ENCODE measurements around the gene NAXD.

NAXD gene

DNA sequence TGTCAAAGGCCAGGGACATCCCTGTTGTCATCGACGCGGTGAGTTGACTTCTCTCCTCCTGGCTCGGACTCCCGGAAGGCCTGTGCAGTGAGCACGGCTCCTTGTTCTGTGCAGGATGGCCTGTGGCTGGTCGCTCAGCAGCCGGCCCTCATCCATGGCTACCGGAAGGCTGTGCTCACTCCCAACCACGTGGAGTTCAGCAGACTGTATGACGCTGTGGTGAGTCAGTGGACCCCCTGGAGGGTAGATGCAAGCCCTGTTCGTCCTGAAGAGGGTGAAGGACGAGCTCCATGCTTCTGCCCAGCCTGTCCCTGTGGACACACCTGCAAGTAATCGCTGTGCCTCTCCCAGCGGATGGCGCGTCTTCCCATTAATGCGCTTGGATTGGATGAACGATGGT is 19.2 kb downstream of the NAXD start:
- no peak overlapping the region for H3K9ac ChIP-seq (ENCODE audit: low read length)
- no peak overlapping the region for H3K4me3 ChIP-seq (ENCODE audit: low read length)
- peaks cover 44% of the 10 kb centered on the region for H3K36me3 ChIP-seq (ENCODE audit: control insufficient read depth, low read depth, low read length)
- H3K9me3 ChIP-seq (ENCODE audit: control insufficient read depth, low read depth, low read length) = no peaks in the 10 kb centered on the region
- H3K4me1 ChIP-seq (ENCODE audit: control insufficient read depth, low read depth, low read length) = no peaks in the 10 kb centered on the region
- no peak overlapping the region for H3K27ac ChIP-seq (ENCODE audit: low read length)
- no peaks in the 10 kb centered on the region for H3K27me3 ChIP-seq (ENCODE audit: control insufficient read depth, insufficient read depth, low read length)

DNA sequence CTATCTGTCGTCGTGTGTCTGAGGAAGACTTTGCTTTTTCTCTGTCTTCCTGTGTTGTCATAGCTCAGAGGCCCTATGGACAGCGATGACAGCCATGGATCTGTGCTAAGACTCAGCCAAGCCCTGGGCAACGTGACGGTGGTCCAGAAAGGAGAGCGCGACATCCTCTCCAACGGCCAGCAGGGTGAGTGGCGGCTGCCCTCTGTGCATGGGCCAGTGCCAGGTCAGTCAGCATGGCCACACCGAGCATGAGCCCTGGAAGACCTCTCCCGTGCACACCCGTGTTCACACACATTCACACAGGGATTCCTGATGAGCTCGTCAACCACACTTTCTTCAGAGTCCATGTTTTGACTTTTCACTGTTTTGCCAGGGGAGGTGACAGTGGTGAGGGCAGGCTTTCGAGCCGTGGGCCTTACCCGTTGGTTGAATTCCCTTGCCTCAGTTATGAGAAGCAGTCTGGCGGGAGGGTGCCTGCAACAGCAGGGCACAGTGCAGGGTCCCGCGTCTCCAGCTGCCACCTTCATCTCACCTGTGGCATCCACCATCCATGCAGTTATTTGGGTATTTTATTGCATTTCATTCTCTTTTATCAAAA is 20.2 kb downstream of the NAXD start:
- H3K36me3 ChIP-seq (ENCODE audit: control insufficient read depth, low read depth, low read length) = peaks cover 49% of the 10 kb centered on the region
- H3K4me3 ChIP-seq (ENCODE audit: low read length) = no peak overlapping the region
- H3K4me1 ChIP-seq (ENCODE audit: control insufficient read depth, low read depth, low read length) = no peaks in the 10 kb centered on the region
- no peak overlapping the region for H3K9ac ChIP-seq (ENCODE audit: low read length)
- H3K27me3 ChIP-seq (ENCODE audit: control insufficient read depth, insufficient read depth, low read length) = no peaks in the 10 kb centered on the region
- H3K27ac ChIP-seq (ENCODE audit: low read length) = no peak overlapping the region
- H3K9me3 ChIP-seq (ENCODE audit: control insufficient read depth, low read depth, low read length) = no peaks in the 10 kb centered on the region

DNA sequence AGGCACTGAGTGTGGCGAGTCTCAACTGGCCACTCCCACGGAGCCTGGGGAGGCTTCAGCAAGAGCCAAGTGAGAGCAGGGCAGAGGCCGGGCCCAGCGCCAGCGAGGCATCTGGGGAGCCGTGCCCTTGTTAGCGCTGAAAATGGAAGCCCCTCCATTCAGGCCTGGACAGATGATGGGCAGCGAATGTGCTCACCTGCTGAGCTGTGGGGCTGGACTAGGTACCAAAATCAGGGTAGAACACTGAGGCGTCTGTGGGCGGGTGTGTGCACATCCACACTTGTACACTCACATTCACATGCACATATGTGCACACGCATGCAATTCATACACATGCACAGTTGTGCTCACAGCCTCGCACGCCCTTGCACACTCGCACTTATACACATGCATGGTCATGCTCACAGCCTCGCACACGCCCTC is 20.7 kb downstream of the NAXD start:
- Histone ChIP-seq H3K36me3 (ENCODE audit: control insufficient read depth, low read depth, low read length) (peaks cover 50% of the 10 kb centered on the region), H3K9ac (ENCODE audit: low read length) (no peak overlapping the region), H3K4me1 (ENCODE audit: control insufficient read depth, low read depth, low read length) (no peaks in the 10 kb centered on the region), H3K27me3 (ENCODE audit: control insufficient read depth, insufficient read depth, low read length) (no peaks in the 10 kb centered on the region), H3K4me3 (ENCODE audit: low read length) (no peak overlapping the region), H3K27ac (ENCODE audit: low read length) (no peak overlapping the region), H3K9me3 (ENCODE audit: control insufficient read depth, low read depth, low read length) (no peaks in the 10 kb centered on the region)

DNA sequence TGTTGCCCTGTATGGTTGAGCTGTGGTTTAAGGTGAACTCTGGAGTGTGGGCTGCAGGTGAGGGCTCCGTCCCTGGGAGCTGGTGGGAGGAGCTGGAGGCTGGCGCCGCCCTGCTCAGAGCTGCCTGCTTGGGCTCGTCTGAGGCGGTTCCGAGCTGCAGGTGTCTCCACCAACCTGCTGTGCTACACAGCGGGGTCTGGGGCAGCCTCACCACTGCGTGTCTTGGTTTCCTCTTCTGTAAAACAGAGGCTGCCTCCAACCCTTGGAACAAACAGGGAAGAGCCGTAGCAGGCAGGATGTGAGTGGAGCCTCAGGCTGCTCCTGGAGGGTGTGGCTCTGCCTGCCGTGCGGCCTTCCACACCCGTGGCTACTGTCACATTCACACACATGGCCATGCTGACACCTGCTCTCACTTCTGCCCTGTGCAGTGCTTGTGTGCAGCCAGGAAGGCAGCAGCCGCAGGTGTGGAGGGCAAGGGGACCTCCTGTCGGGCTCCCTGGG is 21.4 kb downstream of the NAXD start:
- Histone ChIP-seq H3K27ac (ENCODE audit: low read length) (no peak overlapping the region), H3K9ac (ENCODE audit: low read length) (no peak overlapping the region), H3K27me3 (ENCODE audit: control insufficient read depth, insufficient read depth, low read length) (no peaks in the 10 kb centered on the region), H3K4me3 (ENCODE audit: low read length) (no peak overlapping the region), H3K9me3 (ENCODE audit: control insufficient read depth, low read depth, low read length) (no peaks in the 10 kb centered on the region), H3K36me3 (ENCODE audit: control insufficient read depth, low read depth, low read length) (peaks cover 51% of the 10 kb centered on the region), H3K4me1 (ENCODE audit: control insufficient read depth, low read depth, low read length) (no peaks in the 10 kb centered on the region)

DNA sequence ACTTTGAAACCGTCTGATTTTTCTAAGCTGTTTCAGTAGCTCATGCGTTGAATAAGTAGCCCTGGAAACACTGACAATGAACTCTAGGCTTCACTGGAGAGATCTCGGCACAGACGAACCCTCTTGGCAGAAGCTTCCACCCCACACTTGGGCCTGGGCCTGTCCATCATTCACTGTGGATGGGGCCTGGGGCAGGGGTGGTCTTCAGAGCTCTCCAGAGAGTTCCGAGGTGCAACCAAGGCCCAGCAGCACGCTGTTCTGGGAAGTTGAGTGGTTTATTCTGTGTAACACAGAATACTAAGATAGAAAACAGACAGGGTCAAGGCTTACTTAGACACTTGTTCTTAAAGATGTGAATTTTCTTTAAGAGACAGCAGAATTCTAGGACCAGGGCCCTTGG is 21.9 kb downstream of the NAXD start:
- peaks cover 51% of the 10 kb centered on the region for H3K36me3 ChIP-seq (ENCODE audit: control insufficient read depth, low read depth, low read length)
- no peaks in the 10 kb centered on the region for H3K27me3 ChIP-seq (ENCODE audit: control insufficient read depth, insufficient read depth, low read length)
- H3K4me3 ChIP-seq (ENCODE audit: low read length) = no peak overlapping the region
- no peaks in the 10 kb centered on the region for H3K4me1 ChIP-seq (ENCODE audit: control insufficient read depth, low read depth, low read length)
- H3K9me3 ChIP-seq (ENCODE audit: control insufficient read depth, low read depth, low read length) = no peaks in the 10 kb centered on the region
- H3K9ac ChIP-seq (ENCODE audit: low read length) = no peak overlapping the region
- H3K27ac ChIP-seq (ENCODE audit: low read length) = no peak overlapping the region

DNA sequence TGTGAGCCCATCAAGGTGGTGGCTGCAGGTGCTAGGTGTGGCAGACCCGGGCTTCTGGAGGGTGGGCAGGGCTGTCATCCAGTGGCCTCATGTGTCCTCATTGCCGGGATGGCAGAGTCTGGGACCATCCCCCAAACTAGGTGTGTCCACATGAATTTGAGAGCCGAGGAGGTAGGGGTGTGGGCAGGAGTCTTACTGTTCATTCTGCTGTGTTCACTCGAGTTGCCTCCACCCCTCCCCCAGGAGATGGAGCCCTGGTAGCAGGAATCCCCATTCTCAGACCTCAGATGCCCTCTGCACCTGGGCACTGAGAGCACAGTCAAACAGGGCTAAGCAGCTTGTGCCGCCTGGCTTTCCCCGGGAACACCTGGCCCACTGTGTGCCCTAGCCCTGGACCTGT is 22.4 kb downstream of the NAXD start:
- no peaks in the 10 kb centered on the region for H3K27me3 ChIP-seq (ENCODE audit: control insufficient read depth, insufficient read depth, low read length)
- no peaks in the 10 kb centered on the region for H3K9me3 ChIP-seq (ENCODE audit: control insufficient read depth, low read depth, low read length)
- no peak overlapping the region for H3K9ac ChIP-seq (ENCODE audit: low read length)
- H3K4me3 ChIP-seq (ENCODE audit: low read length) = no peak overlapping the region
- no peak overlapping the region for H3K27ac ChIP-seq (ENCODE audit: low read length)
- peaks cover 52% of the 10 kb centered on the region for H3K36me3 ChIP-seq (ENCODE audit: control insufficient read depth, low read depth, low read length)
- H3K4me1 ChIP-seq (ENCODE audit: control insufficient read depth, low read depth, low read length) = no peaks in the 10 kb centered on the region

DNA sequence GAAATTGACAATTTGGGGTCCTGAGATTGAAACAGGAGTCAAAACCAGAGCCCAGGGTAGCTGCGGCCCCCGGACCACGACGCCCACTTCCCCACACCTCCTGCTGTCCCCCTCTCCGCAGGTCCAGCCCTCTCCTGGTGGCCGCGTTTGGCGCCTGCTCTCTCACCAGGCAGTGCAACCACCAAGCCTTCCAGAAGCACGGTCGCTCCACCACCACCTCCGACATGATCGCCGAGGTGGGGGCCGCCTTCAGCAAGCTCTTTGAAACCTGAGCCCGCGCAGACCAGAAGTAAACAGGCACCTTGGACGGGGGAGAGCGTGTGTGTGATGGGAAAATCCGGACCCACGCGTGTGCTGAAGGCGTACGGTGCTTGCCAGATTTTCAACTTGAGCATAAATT is 22.9 kb downstream of the NAXD start:
- Histone ChIP-seq H3K9me3 (ENCODE audit: control insufficient read depth, low read depth, low read length) (no peaks in the 10 kb centered on the region), H3K9ac (ENCODE audit: low read length) (no peak overlapping the region), H3K4me3 (ENCODE audit: low read length) (no peak overlapping the region), H3K27ac (ENCODE audit: low read length) (no peak overlapping the region), H3K4me1 (ENCODE audit: control insufficient read depth, low read depth, low read length) (no peaks in the 10 kb centered on the region), H3K36me3 (ENCODE audit: control insufficient read depth, low read depth, low read length) (peaks cover 55% of the 10 kb centered on the region), H3K27me3 (ENCODE audit: control insufficient read depth, insufficient read depth, low read length) (no peaks in the 10 kb centered on the region)

DNA sequence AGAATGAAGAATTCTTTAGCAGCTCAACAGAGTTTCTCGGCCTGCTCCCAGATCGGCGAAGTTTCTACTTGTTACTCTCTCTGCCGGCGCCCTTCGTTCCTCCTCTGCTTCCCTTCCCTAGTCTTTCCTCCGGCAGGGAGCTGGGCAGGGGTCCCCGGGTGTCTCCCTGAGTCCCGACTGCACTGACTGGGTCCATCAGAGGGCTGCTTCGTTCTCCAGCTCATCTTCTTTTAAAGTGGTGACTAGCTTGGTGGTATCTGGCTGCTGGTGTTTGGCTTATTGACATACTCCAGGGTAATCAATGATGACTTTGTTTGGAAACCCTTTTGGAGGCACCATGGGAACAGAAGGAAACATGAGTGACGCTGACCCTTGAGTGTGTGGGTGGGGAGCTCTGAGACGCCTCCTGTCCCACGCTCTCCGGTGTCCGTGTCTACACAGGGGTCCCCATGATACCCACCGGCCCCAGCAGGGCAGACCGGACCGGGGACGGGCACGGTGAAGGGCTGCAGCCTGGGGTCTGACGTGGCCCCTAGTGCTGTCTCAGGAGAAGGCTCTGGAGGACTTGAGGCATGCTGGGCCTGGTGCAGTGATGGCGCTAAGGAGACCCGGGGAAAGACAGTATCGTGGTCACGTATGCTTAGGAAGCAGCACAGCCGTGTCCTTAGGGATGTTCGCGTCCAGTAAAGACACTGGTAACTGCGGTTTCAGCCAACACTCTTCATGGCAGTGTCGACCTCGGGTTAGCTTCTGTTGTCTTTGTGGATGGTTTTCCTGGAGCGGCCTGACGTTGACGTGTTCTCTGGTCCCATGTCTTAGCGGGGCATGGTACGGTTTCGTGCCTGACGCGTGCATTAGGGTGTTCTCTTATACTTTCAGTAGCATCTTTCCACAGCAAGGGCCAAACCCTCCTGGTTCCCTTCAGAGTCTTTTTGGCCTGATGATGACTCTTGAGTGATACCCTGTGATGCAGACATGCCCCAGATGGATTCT is 23.8 kb downstream of the NAXD start:
- Histone ChIP-seq H3K4me1 (ENCODE audit: control insufficient read depth, low read depth, low read length) (no peaks in the 10 kb centered on the region), H3K27ac (ENCODE audit: low read length) (no peak overlapping the region), H3K36me3 (ENCODE audit: control insufficient read depth, low read depth, low read length) (peaks cover 55% of the 10 kb centered on the region), H3K27me3 (ENCODE audit: control insufficient read depth, insufficient read depth, low read length) (no peaks in the 10 kb centered on the region), H3K9ac (ENCODE audit: low read length) (no peak overlapping the region), H3K4me3 (ENCODE audit: low read length) (no peak overlapping the region), H3K9me3 (ENCODE audit: control insufficient read depth, low read depth, low read length) (no peaks in the 10 kb centered on the region)

DNA sequence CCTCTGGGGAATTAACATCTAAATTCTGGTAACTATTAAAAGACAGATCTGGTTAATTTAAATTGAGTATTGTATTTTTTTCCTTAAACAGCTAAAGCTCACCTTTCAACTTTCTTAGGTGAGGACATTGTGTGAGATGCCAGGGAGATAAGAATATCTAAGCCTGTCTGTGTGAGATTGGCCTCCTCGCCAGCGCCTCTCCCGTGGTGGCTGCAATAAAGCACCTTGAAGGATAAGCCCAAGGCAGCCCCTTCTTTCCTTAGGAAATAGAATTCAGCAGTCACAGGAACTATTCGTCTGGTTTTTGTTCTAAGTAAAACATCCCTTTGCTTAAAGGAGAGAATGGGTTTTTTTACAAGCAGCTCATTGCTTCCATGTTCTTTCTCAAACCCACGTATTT is 24.6 kb downstream of the NAXD start:
- no peak overlapping the region for H3K9ac ChIP-seq (ENCODE audit: low read length)
- H3K4me1 ChIP-seq (ENCODE audit: control insufficient read depth, low read depth, low read length) = peaks cover 3% of the 10 kb centered on the region
- peaks cover 51% of the 10 kb centered on the region for H3K36me3 ChIP-seq (ENCODE audit: control insufficient read depth, low read depth, low read length)
- no peak overlapping the region for H3K4me3 ChIP-seq (ENCODE audit: low read length)
- no peaks in the 10 kb centered on the region for H3K9me3 ChIP-seq (ENCODE audit: control insufficient read depth, low read depth, low read length)
- no peak overlapping the region for H3K27ac ChIP-seq (ENCODE audit: low read length)
- H3K27me3 ChIP-seq (ENCODE audit: control insufficient read depth, insufficient read depth, low read length) = no peaks in the 10 kb centered on the region

DNA sequence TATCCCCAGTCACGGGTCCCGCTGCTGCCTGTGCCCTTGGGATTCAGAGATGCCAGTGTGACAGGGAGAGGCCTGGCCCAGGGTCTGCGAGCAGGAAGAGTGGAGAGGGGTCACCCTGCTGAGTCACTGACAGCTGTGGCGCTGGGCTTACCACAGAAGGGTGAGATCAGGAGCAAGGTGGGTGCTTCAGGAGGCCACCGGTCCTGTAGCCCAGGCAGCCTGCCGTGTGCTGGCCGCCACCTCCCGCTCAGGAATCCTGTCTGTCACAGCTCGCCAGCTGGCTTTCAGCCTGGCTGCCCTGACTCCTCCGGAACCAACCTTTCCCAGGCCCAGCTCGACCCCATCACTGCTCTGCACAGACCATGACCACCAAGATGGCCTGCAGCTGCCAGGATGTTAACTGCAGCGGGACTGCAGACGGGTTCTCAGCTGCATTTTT is 25.3 kb downstream of the NAXD start:
- Histone ChIP-seq H3K4me3 (ENCODE audit: low read length) (no peak overlapping the region), H3K4me1 (ENCODE audit: control insufficient read depth, low read depth, low read length) (peaks cover 8% of the 10 kb centered on the region), H3K36me3 (ENCODE audit: control insufficient read depth, low read depth, low read length) (peaks cover 45% of the 10 kb centered on the region), H3K9me3 (ENCODE audit: control insufficient read depth, low read depth, low read length) (no peaks in the 10 kb centered on the region), H3K27me3 (ENCODE audit: control insufficient read depth, insufficient read depth, low read length) (no peaks in the 10 kb centered on the region), H3K27ac (ENCODE audit: low read length) (no peak overlapping the region), H3K9ac (ENCODE audit: low read length) (no peak overlapping the region)

DNA sequence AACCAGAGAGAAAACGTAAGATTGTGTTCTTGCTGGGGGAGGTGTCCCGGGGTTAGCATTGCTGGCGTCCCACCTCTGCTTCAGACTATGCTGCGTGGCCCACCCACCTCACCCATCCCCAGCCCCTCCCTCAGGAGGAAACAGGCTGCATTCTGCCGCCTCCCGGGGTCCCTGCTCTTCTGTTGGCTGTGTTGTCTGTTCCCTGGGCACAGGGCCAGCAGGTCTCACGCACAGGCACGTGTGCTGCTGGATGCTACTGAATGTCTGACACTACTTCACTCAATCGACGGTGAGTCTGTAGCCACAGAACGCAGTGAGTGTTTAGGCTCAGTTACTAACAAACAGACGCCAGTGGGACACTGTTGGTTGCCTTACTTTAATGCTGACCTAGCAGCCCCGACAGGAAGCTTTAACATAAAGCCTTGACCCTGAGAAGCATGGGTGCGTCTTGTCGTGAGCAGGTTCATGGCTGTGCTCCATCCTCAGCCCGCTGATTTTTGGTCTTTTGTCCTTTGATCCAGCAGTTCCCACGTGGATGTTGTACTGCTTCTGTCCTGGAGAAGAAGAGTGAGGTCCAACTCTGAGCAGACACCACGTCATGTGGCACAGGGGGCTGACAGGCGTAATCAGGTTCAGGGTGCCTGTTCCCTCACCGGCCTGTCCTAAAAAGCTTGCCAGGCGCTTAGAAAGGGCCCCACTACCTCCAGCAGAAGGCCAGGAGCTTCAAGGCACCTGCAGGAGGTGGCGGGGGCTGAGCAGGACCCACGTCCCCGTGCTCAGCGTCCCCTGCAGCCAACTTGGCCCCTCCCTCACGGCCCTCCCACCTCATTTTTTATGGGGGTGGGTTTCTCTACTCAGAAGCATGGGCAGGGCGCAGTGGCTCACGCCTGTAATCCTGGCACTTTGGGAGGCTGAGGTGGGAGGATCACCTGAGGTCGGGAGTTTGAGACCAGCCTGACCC is 26.0 kb downstream of the NAXD start:
- Histone ChIP-seq H3K4me3 (ENCODE audit: low read length) (no peak overlapping the region), H3K36me3 (ENCODE audit: control insufficient read depth, low read depth, low read length) (peaks cover 37% of the 10 kb centered on the region), H3K27me3 (ENCODE audit: control insufficient read depth, insufficient read depth, low read length) (no peaks in the 10 kb centered on the region), H3K9ac (ENCODE audit: low read length) (no peak overlapping the region), H3K9me3 (ENCODE audit: control insufficient read depth, low read depth, low read length) (no peaks in the 10 kb centered on the region), H3K27ac (ENCODE audit: low read length) (no peak overlapping the region), H3K4me1 (ENCODE audit: control insufficient read depth, low read depth, low read length) (peaks cover 8% of the 10 kb centered on the region)
